ENCODE results near the gene FOXN3.

- TF ChIP-seq, protein P1, sequence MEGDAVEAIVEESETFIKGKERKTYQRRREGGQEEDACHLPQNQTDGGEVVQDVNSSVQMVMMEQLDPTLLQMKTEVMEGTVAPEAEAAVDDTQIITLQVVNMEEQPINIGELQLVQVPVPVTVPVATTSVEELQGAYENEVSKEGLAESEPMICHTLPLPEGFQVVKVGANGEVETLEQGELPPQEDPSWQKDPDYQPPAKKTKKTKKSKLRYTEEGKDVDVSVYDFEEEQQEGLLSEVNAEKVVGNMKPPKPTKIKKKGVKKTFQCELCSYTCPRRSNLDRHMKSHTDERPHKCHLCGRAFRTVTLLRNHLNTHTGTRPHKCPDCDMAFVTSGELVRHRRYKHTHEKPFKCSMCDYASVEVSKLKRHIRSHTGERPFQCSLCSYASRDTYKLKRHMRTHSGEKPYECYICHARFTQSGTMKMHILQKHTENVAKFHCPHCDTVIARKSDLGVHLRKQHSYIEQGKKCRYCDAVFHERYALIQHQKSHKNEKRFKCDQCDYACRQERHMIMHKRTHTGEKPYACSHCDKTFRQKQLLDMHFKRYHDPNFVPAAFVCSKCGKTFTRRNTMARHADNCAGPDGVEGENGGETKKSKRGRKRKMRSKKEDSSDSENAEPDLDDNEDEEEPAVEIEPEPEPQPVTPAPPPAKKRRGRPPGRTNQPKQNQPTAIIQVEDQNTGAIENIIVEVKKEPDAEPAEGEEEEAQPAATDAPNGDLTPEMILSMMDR (optimal IDR thresholded peaks at IDR 0.05 in 1 of 3, IDR thresholded peaks at IDR 0.05 in 1 of 3, conservative IDR thresholded peaks at IDR 0.05 in 1 of 3; ENCODE audit: extremely low read depth in 1 of 3, insufficient read depth in 2 of 3, low read length in 3 of 3): no peak
- TF ChIP-seq EZH2 (IDR thresholded peaks at IDR 0.05; ENCODE audit: low read length): no peak
Observed at GRCh38 chr14:89255012-89255411, 162.0 kb downstream of the FOXN3 start.
